Neuronal stem cell (in vitro differentiated cells): ENCODE data around the gene OR9Q1.

Experiments used
- DNase-seq: peaks from one replicate; pipeline ENCODE4 v3.0.0-alpha.2; 2013; ENCODE audit warnings: low spot score
- H2AFZ ChIP-seq: one replicate; pipeline ENCODE4 v1.6.1; 2013; ENCODE audit warnings: mild to moderate bottlenecking, low read length, inconsistent platforms
- H2AK5ac ChIP-seq: 2 replicates; pipeline ENCODE4 v1.6.1; 2013; ENCODE audit warnings: low read depth, mild to moderate bottlenecking, inconsistent platforms, low read length, moderate library complexity, mixed read lengths
- H2BK120ac ChIP-seq: 2 replicates; pipeline ENCODE4 v1.6.1; 2013; ENCODE audit warnings: low read depth, mild to moderate bottlenecking, inconsistent platforms, low read length, moderate library complexity, mixed read lengths
- H2BK12ac ChIP-seq: one replicate; pipeline ENCODE4 v1.6.1; 2013; ENCODE audit warnings: low read length, inconsistent platforms
- H2BK15ac ChIP-seq: 2 replicates; pipeline ENCODE4 v1.6.1; 2013; ENCODE audit warnings: mild to moderate bottlenecking, low read length, inconsistent platforms, mixed read lengths
- H2BK5ac ChIP-seq: one replicate; pipeline ENCODE4 v1.6.1; 2013; ENCODE audit warnings: inconsistent platforms, mild to moderate bottlenecking, low read length, moderate library complexity
- H3K14ac ChIP-seq: one replicate; pipeline ENCODE4 v1.6.1; 2013; ENCODE audit warnings: low read length, inconsistent platforms
- H3K18ac ChIP-seq: 2 replicates; pipeline ENCODE4 v1.6.1; 2013; ENCODE audit warnings: low read length, inconsistent platforms
- H3K23ac ChIP-seq: 2 replicates; pipeline ENCODE4 v1.6.1; 2013; ENCODE audit warnings: low read depth, mild to moderate bottlenecking, mixed read lengths, low read length, inconsistent platforms; ENCODE audit not compliant: poor library complexity
- H3K27ac ChIP-seq: replicated peaks from 3 replicates; pipeline ENCODE4 v1.5.1; 2013; ENCODE audit warnings: low read length, inconsistent platforms
- H3K27me3 ChIP-seq, 3 experiments: 2 replicates each; pipeline ENCODE4 v1.6.1; 2013; ENCODE audit warnings: low read length in 3 of 3, mild to moderate bottlenecking in 2 of 3, inconsistent platforms in 1 of 3, low read depth in 1 of 3, mixed read lengths in 1 of 3, moderate library complexity in 1 of 3; ENCODE audit not compliant: control insufficient read depth in 3 of 3, insufficient read depth in 3 of 3
- H3K36me3 ChIP-seq, 2 donors: replicated peaks in 1 of 2; 2 replicates each; pipeline ENCODE4 v1.6.1; 2013; ENCODE audit warnings: low read length in 2 of 2; ENCODE audit not compliant: control insufficient read depth in 2 of 2, insufficient read depth in 2 of 2
- H3K4ac ChIP-seq: 2 replicates; pipeline ENCODE4 v1.6.1; 2013; ENCODE audit warnings: inconsistent platforms, mild to moderate bottlenecking, low read length, moderate library complexity
- H3K4me1 ChIP-seq, 2 donors: 1 replicate in 1 of 2; 2 replicates in 1 of 2; pipeline ENCODE4 v1.6.1; 2013; ENCODE audit warnings: low read length in 2 of 2, low read depth in 1 of 2; ENCODE audit not compliant: control insufficient read depth in 2 of 2, insufficient read depth in 1 of 2
- H3K4me2 ChIP-seq: one replicate; pipeline ENCODE4 v1.6.1; 2013; ENCODE audit warnings: mild to moderate bottlenecking, low read length, inconsistent platforms; ENCODE audit not compliant: insufficient read depth, poor library complexity, severe bottlenecking
- H3K4me3 ChIP-seq, 2 donors: 2 replicates each; pipeline ENCODE4 v1.5.1; 2013; ENCODE audit warnings: low read length in 2 of 2, mild to moderate bottlenecking in 2 of 2, inconsistent platforms in 1 of 2, moderate library complexity in 1 of 2
- H3K79me1 ChIP-seq: one replicate; pipeline ENCODE4 v1.6.1; 2013; ENCODE audit warnings: low read depth, mild to moderate bottlenecking, inconsistent platforms, low read length, moderate library complexity
- H3K9ac ChIP-seq: one replicate; pipeline ENCODE4 v1.6.1; 2013; ENCODE audit warnings: mild to moderate bottlenecking, low read depth, low read length, inconsistent platforms; ENCODE audit not compliant: poor library complexity
- H3K9me3 ChIP-seq, 2 donors: replicated peaks in 1 of 2; 2 replicates each; pipeline versions ENCODE3 to v1.6.1; 2013; ENCODE audit warnings: low read length in 2 of 2, mild to moderate bottlenecking in 2 of 2, inconsistent platforms in 1 of 2, low read depth in 1 of 2, mixed read lengths in 1 of 2, moderate library complexity in 1 of 2; ENCODE audit not compliant: control insufficient read depth in 2 of 2, insufficient read depth in 1 of 2
- H4K8ac ChIP-seq: one replicate; pipeline ENCODE4 v1.6.1; 2013; ENCODE audit warnings: low read depth, mild to moderate bottlenecking, inconsistent platforms, low read length, moderate library complexity
- H4K91ac ChIP-seq: one replicate; pipeline ENCODE4 v1.6.1; 2013; ENCODE audit warnings: low read length, low read depth, mild to moderate bottlenecking, inconsistent platforms; ENCODE audit not compliant: poor library complexity
- WGBS, 2 donors: extraction: QIAGEN DNeasy Blood & Tissue Kit; methylation state at CpG; one replicate each; pipeline ENCODE4 v1.1.7; 2013; ENCODE audit warnings: missing lambda C conversion rate in 2 of 2, mixed read lengths in 1 of 2; ENCODE audit not compliant: insufficient read length in 2 of 2, insufficient replicate concordance in 1 of 2; ENCODE audit errors: extremely low coverage in 2 of 2; 5-methylcytosine and 5-hydroxymethylcytosine counted together

The OR9Q1 gene

GRCh38 chr11:57978686-57979531, 44.8 kb upstream of the OR9Q1 start:
- H3K18ac ChIP-seq: no peak overlapping the region
- H3K79me1 ChIP-seq: no peaks in the 10 kb centered on the region
- no peak overlapping the region for H2BK15ac ChIP-seq
- no peak overlapping the region for H2AFZ ChIP-seq
- no peak overlapping the region for H3K4me2 ChIP-seq
- no peak overlapping the region for H4K91ac ChIP-seq
- no peak overlapping the region for H3K4me3 ChIP-seq
- no peak overlapping the region for H3K23ac ChIP-seq
- H3K14ac ChIP-seq: no peak overlapping the region
- H3K9ac ChIP-seq: no peak overlapping the region
- H3K4ac ChIP-seq: no peak overlapping the region
- no peak overlapping the region for H2BK12ac ChIP-seq
- no peak overlapping the region for H2BK5ac ChIP-seq
- no peaks in the 10 kb centered on the region for H3K36me3 ChIP-seq
- no peak overlapping the region for H2BK120ac ChIP-seq
- H3K9me3 ChIP-seq: no peaks in the 10 kb centered on the region
- no peak for DNase-seq
- no peak overlapping the region for H3K27ac ChIP-seq
- no peak overlapping the region for H2AK5ac ChIP-seq
- no peak overlapping the region for H4K8ac ChIP-seq
- H3K27me3 ChIP-seq: no peaks in the 10 kb centered on the region
- no CpG with 5 or more reads among the region's 3 CpGs for WGBS, 2 donors
- peaks cover 0 to 9% of the 10 kb centered on the region in 2 donors for H3K4me1 ChIP-seq

GRCh38 chr11:57979532-57980079, 44.1 kb upstream of the OR9Q1 start:
- Histone ChIP-seq H2BK120ac (no peak overlapping the region), H3K23ac (no peak overlapping the region), H3K14ac (no peak overlapping the region), H3K27me3 (no peaks in the 10 kb centered on the region), H3K4ac (no peak overlapping the region), H2BK5ac (no peak overlapping the region), H3K9me3 (no peaks in the 10 kb centered on the region), H2AFZ (no peak overlapping the region), H3K79me1 (no peaks in the 10 kb centered on the region), H3K36me3 (no peaks in the 10 kb centered on the region), H3K4me2 (no peak overlapping the region), H3K4me1 (peaks cover 0 to 9% of the 10 kb centered on the region in 2 donors), H2BK15ac (no peak overlapping the region), H2AK5ac (no peak overlapping the region), H3K4me3 (no peak overlapping the region), H3K18ac (no peak overlapping the region), H3K27ac (no peak overlapping the region), H4K8ac (no peak overlapping the region), H2BK12ac (no peak overlapping the region), H4K91ac (no peak overlapping the region), H3K9ac (no peak overlapping the region)
- DNase-seq: no peak
- no CpG with 5 or more reads among the region's 1 CpG for WGBS, 2 donors

GRCh38 chr11:57980201-57980600, 43.5 kb upstream of the OR9Q1 start:
- Histone ChIP-seq H2BK120ac (no peak overlapping the region), H4K91ac (no peak overlapping the region), H3K79me1 (no peaks in the 10 kb centered on the region), H2BK5ac (no peak overlapping the region), H3K18ac (no peak overlapping the region), H3K4ac (no peak overlapping the region), H2AK5ac (no peak overlapping the region), H3K9ac (no peak overlapping the region), H3K23ac (no peak overlapping the region), H3K27ac (no peak overlapping the region), H3K27me3 (no peaks in the 10 kb centered on the region), H3K4me3 (no peak overlapping the region), H3K36me3 (no peaks in the 10 kb centered on the region), H4K8ac (no peak overlapping the region), H2BK15ac (no peak overlapping the region), H3K4me2 (no peak overlapping the region), H3K14ac (no peak overlapping the region), H2BK12ac (no peak overlapping the region), H3K4me1 (peaks cover 0 to 9% of the 10 kb centered on the region in 2 donors), H2AFZ (no peak overlapping the region), H3K9me3 (no peaks in the 10 kb centered on the region)
- DNase-seq: no peak
- no CpG with 5 or more reads among the region's 2 CpGs for WGBS, 2 donors

- H3K4me2 ChIP-seq: no peak overlapping the region
- H3K9me3 ChIP-seq: no peaks in the 10 kb centered on the region
- H2BK12ac ChIP-seq: no peak overlapping the region
- no peak overlapping the region for H2AFZ ChIP-seq
- H3K27ac ChIP-seq: no peak overlapping the region
- WGBS, 2 donors: no CpG with 5 or more reads among the region's 3 CpGs
- no peaks in the 10 kb centered on the region for H3K36me3 ChIP-seq
- no peak overlapping the region for H2BK120ac ChIP-seq
- no peaks in the 10 kb centered on the region for H3K27me3 ChIP-seq
- H3K14ac ChIP-seq: no peak overlapping the region
- no peak overlapping the region for H2BK15ac ChIP-seq
- no peak for DNase-seq
- peaks cover 0 to 9% of the 10 kb centered on the region in 2 donors for H3K4me1 ChIP-seq
- no peak overlapping the region for H4K91ac ChIP-seq
- H3K79me1 ChIP-seq: no peaks in the 10 kb centered on the region
- no peak overlapping the region for H4K8ac ChIP-seq
- no peak overlapping the region for H2AK5ac ChIP-seq
- H3K4me3 ChIP-seq: no peak overlapping the region
- H3K23ac ChIP-seq: no peak overlapping the region
- H2BK5ac ChIP-seq: no peak overlapping the region
- no peak overlapping the region for H3K9ac ChIP-seq
- no peak overlapping the region for H3K18ac ChIP-seq
- no peak overlapping the region for H3K4ac ChIP-seq
Measured at GRCh38 chr11:57981536-57981935, 42.1 kb upstream of the OR9Q1 start.
